Ovary (tissue), 3 donors: Measurements from ENCODE around the gene ESRRG.

ENCODE experiments used
- CTCF ChIP-seq, 3 donors: fragments of 450-650 bp in 2 of 3; fragments of 200-600 bp in 1 of 3; IDR thresholded peaks; one replicate each; pipeline versions ENCODE4 v1.5.1 to v1.8.0; 2016 to 2022; ENCODE audit warnings: antibody characterized with exemption in 3 of 3, mild to moderate bottlenecking in 1 of 3
- EP300 ChIP-seq: sonication (generic); formaldehyde crosslinking; IDR thresholded peaks from one replicate; pipeline ENCODE4 v1.6.1; 2017; ENCODE audit warnings: antibody characterized with exemption
- POLR2A ChIP-seq: fragments of 450-650 bp; IDR thresholded peaks from one replicate; pipeline ENCODE4 v1.6.1; 2017; ENCODE audit warnings: antibody characterized with exemption, mild to moderate bottlenecking, moderate library complexity
- donor health status: DM: no; HTN: no; CAD: no.

GRCh38 chr1:216690603-216691002 is 32.6 kb downstream of the ESRRG start:
- TF ChIP-seq POLR2A (no peak), CTCF (IDR thresholded peaks at IDR 0.05) (no peak), EP300 (no peak)
